Neural crest cell (in vitro differentiated cells): Measurements from ENCODE around the gene PCDHB12. TPM values are rescaled to one million over a fixed set of nuclear protein-coding genes. Genes with fewer than 3 reads are reported as not detected.
"Not testable (repeated sequence)": the region's sequence is repeated elsewhere in the genome, so short reads cannot be mapped to it uniquely, and the experiment has no call there.

Source experiments
- DNase-seq: peaks from one replicate; pipeline ENCODE4 v3.0.0; 2021; ENCODE audit warnings: low read depth, mixed read lengths, low spot score
- H3K27ac Mint-ChIP-seq: one replicate; pipeline ENCODE4 v1.8.0; 2021; ENCODE audit warnings: mild to moderate bottlenecking, mixed read lengths; ENCODE audit not compliant: unreplicated experiment
- H3K27me3 Mint-ChIP-seq: 2 replicates; pipeline ENCODE4 v1.8.0; 2021; ENCODE audit warnings: low read depth, mild to moderate bottlenecking, mixed read lengths
- H3K36me3 Mint-ChIP-seq: 2 replicates; pipeline ENCODE4 v1.8.0; 2021; ENCODE audit warnings: low read depth, mild to moderate bottlenecking, mixed read lengths
- H3K4me1 Mint-ChIP-seq: 2 replicates; pipeline ENCODE4 v1.8.0; 2021; ENCODE audit warnings: mixed read lengths
- H3K4me3 Mint-ChIP-seq: one replicate; pipeline ENCODE4 v1.8.0; 2021; ENCODE audit warnings: mild to moderate bottlenecking, mixed read lengths
- H3K9me3 Mint-ChIP-seq: 2 replicates; pipeline ENCODE4 v1.8.0; 2021; ENCODE audit warnings: mixed read lengths
- long read RNA-seq: library from polyadenylated mRNA; unstranded; transcript quantifications from one replicate; pipeline ENCODE4 v2.0.0, GENCODE V29; 2020
- total RNA-seq: library from RNA; stranded (reverse); gene quantifications from 2 replicates; pipeline ENCODE4 v1.2.1, GENCODE V29; 2021
- TF ChIP-seq, protein P1 (sequence below): fragments of 200-600 bp; sonication (generic); conservative IDR thresholded peaks from 2 replicates; pipeline ENCODE4 v1.5.0; 2021; ENCODE audit warnings: antibody characterized with exemption, mild to moderate bottlenecking

The PCDHB12 gene
- 3.1 TPM in 2 replicates for total RNA-seq
- long read RNA-seq = 0 reads

- Mint-ChIP-seq H3K4me1 (no peaks in the 10 kb centered on the region), H3K36me3 (peaks cover 43% of the 10 kb centered on the region), H3K27me3 (no peaks in the 10 kb centered on the region), H3K4me3 (peak within 1 kb of the TSS; percentile 44), H3K9me3 (peaks cover 12% of the 10 kb centered on the region), H3K27ac (no peak within 1 kb of the TSS)
- TF ChIP-seq, protein P1, sequence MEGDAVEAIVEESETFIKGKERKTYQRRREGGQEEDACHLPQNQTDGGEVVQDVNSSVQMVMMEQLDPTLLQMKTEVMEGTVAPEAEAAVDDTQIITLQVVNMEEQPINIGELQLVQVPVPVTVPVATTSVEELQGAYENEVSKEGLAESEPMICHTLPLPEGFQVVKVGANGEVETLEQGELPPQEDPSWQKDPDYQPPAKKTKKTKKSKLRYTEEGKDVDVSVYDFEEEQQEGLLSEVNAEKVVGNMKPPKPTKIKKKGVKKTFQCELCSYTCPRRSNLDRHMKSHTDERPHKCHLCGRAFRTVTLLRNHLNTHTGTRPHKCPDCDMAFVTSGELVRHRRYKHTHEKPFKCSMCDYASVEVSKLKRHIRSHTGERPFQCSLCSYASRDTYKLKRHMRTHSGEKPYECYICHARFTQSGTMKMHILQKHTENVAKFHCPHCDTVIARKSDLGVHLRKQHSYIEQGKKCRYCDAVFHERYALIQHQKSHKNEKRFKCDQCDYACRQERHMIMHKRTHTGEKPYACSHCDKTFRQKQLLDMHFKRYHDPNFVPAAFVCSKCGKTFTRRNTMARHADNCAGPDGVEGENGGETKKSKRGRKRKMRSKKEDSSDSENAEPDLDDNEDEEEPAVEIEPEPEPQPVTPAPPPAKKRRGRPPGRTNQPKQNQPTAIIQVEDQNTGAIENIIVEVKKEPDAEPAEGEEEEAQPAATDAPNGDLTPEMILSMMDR = peak; percentile 50
- DNase-seq = no peak
Measured at GRCh38 chr5:141208478-141208877, at the start of gene PCDHB12. TSS of gene PCDHB12 (plus strand) at chr5:141208719. CDS start at chr5:141208908, 189 bp downstream.

GRCh38 chr5:141172381-141173204 lies 35.9 kb upstream of the PCDHB12 start, which contains the start of gene PCDHB7:
TSS of gene PCDHB7 (plus strand) at chr5:141172644. CDS start at chr5:141172836, 192 bp downstream.
- Mint-ChIP-seq H3K4me3 (no peak within 1 kb of the TSS), H3K36me3 (peaks cover 30% of the 10 kb centered on the region), H3K27me3 (peaks cover 4% of the 10 kb centered on the region), H3K27ac (no peak within 1 kb of the TSS), H3K9me3 (peaks cover 23% of the 10 kb centered on the region), H3K4me1 (no peaks in the 10 kb centered on the region)
- peak; percentile 12 for DNase-seq
- TF ChIP-seq, protein P1 = peak; percentile 36

DNA sequence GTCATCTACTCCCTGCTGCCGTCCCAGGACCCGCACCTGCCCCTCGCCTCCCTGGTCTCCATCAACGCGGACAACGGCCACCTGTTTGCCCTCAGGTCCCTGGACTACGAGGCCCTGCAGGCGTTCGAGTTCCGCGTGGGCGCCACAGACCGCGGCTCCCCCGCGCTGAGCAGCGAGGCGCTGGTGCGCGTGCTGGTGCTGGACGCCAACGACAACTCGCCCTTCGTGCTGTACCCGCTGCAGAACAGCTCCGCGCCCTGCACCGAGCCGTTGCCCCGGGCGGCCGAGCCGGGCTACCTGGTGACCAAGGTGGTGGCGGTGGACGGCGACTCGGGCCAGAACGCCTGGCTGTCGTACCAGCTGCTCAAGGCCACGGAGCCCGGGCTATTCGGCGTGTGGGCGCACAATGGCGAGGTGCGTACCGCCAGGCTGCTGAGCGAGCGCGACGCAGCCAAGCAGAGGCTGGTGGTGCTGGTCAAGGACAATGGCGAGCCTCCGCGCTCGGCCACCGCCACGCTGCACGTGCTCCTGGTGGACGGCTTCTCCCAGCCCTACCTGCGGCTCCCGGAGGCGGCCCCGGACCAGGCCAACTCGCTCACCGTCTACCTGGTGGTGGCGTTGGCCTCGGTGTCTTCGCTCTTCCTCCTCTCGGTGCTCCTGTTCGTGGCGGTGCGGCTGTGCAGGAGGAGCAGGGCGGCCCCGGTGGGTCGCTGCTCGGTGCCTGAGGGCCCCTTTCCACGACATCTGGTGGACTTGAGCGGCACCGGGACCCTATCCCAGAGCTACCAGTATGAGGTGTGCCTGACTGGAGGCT lies 34.0 kb upstream of the PCDHB12 start:
- H3K27me3 Mint-ChIP-seq, H3K27ac Mint-ChIP-seq, H3K4me1 Mint-ChIP-seq, H3K4me3 Mint-ChIP-seq, DNase-seq: not testable (repeated sequence)
- Mint-ChIP-seq H3K36me3 (peaks cover 26% of the 10 kb centered on the region), H3K9me3 (peaks cover 13% of the 10 kb centered on the region)

DNA sequence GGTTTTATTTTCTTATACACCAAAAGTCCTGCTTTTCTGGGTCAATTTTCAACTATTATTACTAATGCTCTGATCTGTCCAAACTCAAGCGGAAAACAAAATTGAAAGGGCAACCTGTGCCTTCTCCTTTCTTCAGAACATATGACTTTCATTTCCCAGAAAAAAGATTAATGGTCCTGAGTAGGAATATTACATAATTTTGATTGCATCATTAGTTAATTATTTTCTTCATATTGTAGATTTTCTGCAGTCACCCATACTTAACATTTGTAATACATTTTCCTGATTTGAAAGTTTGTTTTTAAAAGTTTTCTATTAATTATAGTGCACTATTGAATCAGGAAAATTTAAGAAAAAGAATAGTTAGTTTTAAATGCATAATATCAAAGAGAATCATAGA lies 32.6 kb upstream of the PCDHB12 start:
- Mint-ChIP-seq H3K4me3 (no peak overlapping the region), H3K36me3 (peaks cover 21% of the 10 kb centered on the region), H3K27ac (no peak overlapping the region), H3K27me3 (no peaks in the 10 kb centered on the region), H3K9me3 (peaks cover 9% of the 10 kb centered on the region), H3K4me1 (no peaks in the 10 kb centered on the region)
- DNase-seq = no peak
- TF ChIP-seq, protein P1 = no peak

DNA sequence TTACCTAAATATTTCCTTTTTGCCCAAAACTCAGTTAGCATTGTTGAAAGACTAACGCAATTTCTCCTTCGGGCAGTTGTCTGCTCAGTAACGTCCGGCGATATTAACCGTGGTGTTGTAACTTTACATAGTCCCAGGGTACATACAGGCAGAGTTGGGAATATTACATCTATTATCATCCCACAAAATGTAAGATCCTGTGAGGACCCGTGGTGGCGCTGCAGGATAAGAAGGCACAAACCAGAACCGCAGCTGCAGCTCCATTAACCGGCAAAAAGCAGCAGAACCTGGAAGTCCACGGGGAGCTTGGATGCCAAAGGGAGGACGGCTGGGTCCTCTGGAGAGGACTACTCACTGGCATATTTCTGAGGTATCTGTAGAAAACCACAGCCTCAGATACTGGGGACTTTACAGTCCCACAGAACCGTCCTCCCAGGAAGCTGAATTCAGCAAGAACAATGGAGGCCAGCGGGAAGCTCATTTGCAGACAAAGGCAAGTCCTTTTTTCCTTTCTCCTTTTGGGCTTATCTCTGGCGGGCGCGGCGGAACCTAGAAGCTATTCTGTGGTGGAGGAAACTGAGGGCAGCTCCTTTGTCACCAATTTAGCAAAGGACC lies 30.8 kb upstream of the PCDHB12 start, which contains the start of gene PCDHB8:
Gene PCDHB8, plus strand, starts transcription at position 214 of the 615 bp plus-strand sequence. Its CDS starts 245 bp downstream, at position 459.
- not testable (repeated sequence) for H3K27me3 Mint-ChIP-seq, H3K27ac Mint-ChIP-seq, DNase-seq, H3K4me3 Mint-ChIP-seq, H3K4me1 Mint-ChIP-seq
- Mint-ChIP-seq H3K36me3 (peaks cover 28% of the 10 kb centered on the region), H3K9me3 (peaks cover 15% of the 10 kb centered on the region)

- not testable (repeated sequence) for H3K4me3 Mint-ChIP-seq, H3K4me1 Mint-ChIP-seq, DNase-seq, H3K27me3 Mint-ChIP-seq, H3K27ac Mint-ChIP-seq
- peaks cover 28% of the 10 kb centered on the region for H3K36me3 Mint-ChIP-seq
- peaks cover 15% of the 10 kb centered on the region for H3K9me3 Mint-ChIP-seq
Measured at GRCh38 chr5:141179371-141179770, 29.1 kb upstream of the PCDHB12 start.

- H3K27me3 Mint-ChIP-seq, DNase-seq, H3K4me1 Mint-ChIP-seq, H3K4me3 Mint-ChIP-seq, H3K27ac Mint-ChIP-seq: not testable (repeated sequence)
- Mint-ChIP-seq H3K9me3 (peaks cover 16% of the 10 kb centered on the region), H3K36me3 (peaks cover 31% of the 10 kb centered on the region)
Measured at GRCh38 chr5:141179876-141180275, 28.6 kb upstream of the PCDHB12 start.
